DMS114 treated with DMSO at 0.1 percent for 48 hours (cell line): Measurements from ENCODE around the gene HCK.

Experiments
- DNase-seq: peaks from one replicate; lab custom pipeline; 2025; ENCODE audit not compliant: unreplicated experiment; lab: John Stamatoyannopoulos, UW

HCK gene

GRCh38 chr20:32057656-32058184 lies 5.7 kb downstream of the HCK start:
- no peak for DNase-seq

- DNase-seq, result no peak
Measured at GRCh38 chr20:32059189-32059588, 7.1 kb downstream of the HCK start.

- no peak for DNase-seq
Measured at GRCh38 chr20:32062776-32063170, 10.7 kb downstream of the HCK start.

- DNase-seq, result no peak
Measured at GRCh38 chr20:32063695-32064094, 11.7 kb downstream of the HCK start.

- no peak for DNase-seq
Measured at GRCh38 chr20:32064667-32065066, 12.6 kb downstream of the HCK start.

GRCh38 chr20:32067234-32067821 lies 15.3 kb downstream of the HCK start:
- no peak for DNase-seq

GRCh38 chr20:32068174-32068573 lies 16.1 kb downstream of the HCK start:
- DNase-seq, result no peak

- DNase-seq, result no peak
Measured at GRCh38 chr20:32069711-32070110, 17.7 kb downstream of the HCK start.

- DNase-seq, result no peak
Measured at GRCh38 chr20:32070282-32070681, 18.2 kb downstream of the HCK start.

- DNase-seq, result no peak
Measured at GRCh38 chr20:32070690-32071213, 18.7 kb downstream of the HCK start.

- no peak for DNase-seq
Measured at GRCh38 chr20:32071395-32072167, 19.5 kb downstream of the HCK start.

- DNase-seq, result no peak
Measured at GRCh38 chr20:32072168-32072750, 20.2 kb downstream of the HCK start.

GRCh38 chr20:32075534-32075933 lies 23.5 kb downstream of the HCK start:
- no peak for DNase-seq

- no peak for DNase-seq
Measured at GRCh38 chr20:32077190-32077589, 25.1 kb downstream of the HCK start.

GRCh38 chr20:32078322-32078721 lies 26.3 kb downstream of the HCK start:
- no peak for DNase-seq

GRCh38 chr20:32078791-32079190 lies 26.7 kb downstream of the HCK start:
- no peak for DNase-seq

- DNase-seq, result no peak
Measured at GRCh38 chr20:32079655-32080109, 27.6 kb downstream of the HCK start.

GRCh38 chr20:32080783-32081182 lies 28.7 kb downstream of the HCK start:
- DNase-seq, result no peak

GRCh38 chr20:32083469-32083868 lies 31.4 kb downstream of the HCK start:
- DNase-seq, result no peak

GRCh38 chr20:32087070-32087469 lies 35.0 kb downstream of the HCK start:
- no peak for DNase-seq

GRCh38 chr20:32088759-32089158 lies 36.7 kb downstream of the HCK start:
- no peak for DNase-seq
